Peyer's patch (tissue), 4 donors: ENCODE data around the gene NLK.

Source experiments
- CTCF ChIP-seq, 6 experiments: fragments of 450-650 bp in 4 of 6; fragments of 200-600 bp in 2 of 6; sonication (generic) in 1 of 6; IDR thresholded peaks; one replicate each; pipeline ENCODE4 v1.5.1; 2017 to 2019; ENCODE audit warnings: antibody characterized with exemption in 6 of 6, mild to moderate bottlenecking in 3 of 6, moderate library complexity in 1 of 6
- POLR2A ChIP-seq, 2 donors: fragments of 450-650 bp; IDR thresholded peaks; one replicate each; pipeline ENCODE4 v1.5.1; 2017; ENCODE audit warnings: antibody characterized with exemption in 2 of 2, mild to moderate bottlenecking in 2 of 2, moderate library complexity in 2 of 2

DNA sequence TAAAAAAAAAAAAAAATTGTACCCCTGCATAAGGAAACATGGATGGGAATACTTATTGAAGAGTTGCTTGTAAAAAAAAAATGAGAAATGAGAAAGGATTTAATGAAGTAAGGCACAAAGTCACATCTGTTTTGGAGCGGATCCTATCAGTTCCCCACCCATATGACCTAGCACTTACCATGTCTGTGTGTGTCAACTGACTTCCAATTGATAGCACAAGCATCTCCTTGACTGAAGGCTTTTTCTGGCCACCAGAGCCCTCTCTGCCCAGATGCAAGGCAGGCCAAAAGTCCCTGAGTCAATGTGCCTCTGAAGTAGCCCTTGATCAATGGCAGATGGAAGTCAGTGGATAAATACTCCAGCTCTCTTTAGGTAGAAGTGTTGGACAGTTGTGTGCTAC lies 13.4 kb upstream of the NLK start:
- TF ChIP-seq CTCF (IDR thresholded peaks at IDR 0.05) (no peak), POLR2A (IDR thresholded peaks at IDR 0.05) (no peak)
